SKM-1 treated with dmso at 0.1 percent for 144 hours (cell line): Measurements from ENCODE around the gene WIPF1.

Experiments
- DNase-seq: peaks from one replicate; lab custom pipeline; 2025; ENCODE audit not compliant: unreplicated experiment; lab: John Stamatoyannopoulos, UW

WIPF1 gene

GRCh38 chr2:174544802-174545201 is 52.8 kb downstream of the WIPF1 start:
- DNase-seq, result no peak

GRCh38 chr2:174544156-174544555 is 53.4 kb downstream of the WIPF1 start:
- DNase-seq, result no peak

GRCh38 chr2:174540893-174541292 is 56.7 kb downstream of the WIPF1 start:
- no peak for DNase-seq

GRCh38 chr2:174535757-174536703 is 61.6 kb downstream of the WIPF1 start:
- no peak for DNase-seq

GRCh38 chr2:174535083-174535482 is 62.5 kb downstream of the WIPF1 start:
- DNase-seq, result no peak

- DNase-seq, result no peak
These were observed 67.7 kb downstream of the WIPF1 start for GRCh38 chr2:174529916-174530315.

- DNase-seq, result no peak
These were observed 69.6 kb downstream of the WIPF1 start for GRCh38 chr2:174527959-174528358.

GRCh38 chr2:174527101-174527721 is 70.4 kb downstream of the WIPF1 start:
- no peak for DNase-seq

GRCh38 chr2:174524527-174524926 is 73.1 kb downstream of the WIPF1 start:
- peak; percentile 53 for DNase-seq

- DNase-seq, result peak; percentile 73
These were observed 75.1 kb downstream of the WIPF1 start for GRCh38 chr2:174522553-174522952.

GRCh38 chr2:174518395-174518794 is 79.2 kb downstream of the WIPF1 start:
- no peak for DNase-seq

- DNase-seq, result no peak
These were observed 80.9 kb downstream of the WIPF1 start for GRCh38 chr2:174516501-174517378.

GRCh38 chr2:174512345-174512744 is 85.3 kb downstream of the WIPF1 start:
- no peak for DNase-seq

GRCh38 chr2:174511580-174512260 is 85.9 kb downstream of the WIPF1 start:
- no peak for DNase-seq

GRCh38 chr2:174510583-174511189 is 86.9 kb downstream of the WIPF1 start:
- DNase-seq, result no peak
